Hepatocyte (in vitro differentiated cells): Measurements from ENCODE around the gene TFF2. TPM values are rescaled to one million over a fixed set of nuclear protein-coding genes. Genes with fewer than 3 reads are reported as not detected.

Experiments
- DNase-seq: peaks from one replicate; pipeline ENCODE4 v3.0.0-alpha.2; 2016; ENCODE audit warnings: low spot score
- H2AFZ ChIP-seq: fragments of 200-600 bp; sonication (generic); 2 replicates; pipeline ENCODE4 v1.6.0; 2016; ENCODE audit warnings: antibody characterized with exemption, mild to moderate bottlenecking
- H3K27ac ChIP-seq: fragments of 200-600 bp; sonication (generic); 2 replicates; pipeline ENCODE4 v1.5.1; 2016; ENCODE audit warnings: mild to moderate bottlenecking
- H3K27me3 ChIP-seq: fragments of 200-600 bp; sonication (generic); 2 replicates; pipeline ENCODE4 v1.6.1; 2016
- H3K36me3 ChIP-seq: fragments of 200-600 bp; sonication (generic); replicated peaks from 2 replicates; pipeline ENCODE4 v1.5.1; 2016; ENCODE audit warnings: low read depth; ENCODE audit not compliant: insufficient read depth
- H3K4me1 ChIP-seq: fragments of 200-600 bp; sonication (generic); 2 replicates; pipeline ENCODE4 v1.5.1; 2016; ENCODE audit warnings: mild to moderate bottlenecking, moderate library complexity; ENCODE audit not compliant: insufficient read depth
- H3K4me2 ChIP-seq: fragments of 200-600 bp; sonication (generic); 2 replicates; pipeline ENCODE4 v1.6.0; 2016
- H3K4me3 ChIP-seq: fragments of 200-600 bp; sonication (generic); 2 replicates; pipeline ENCODE4 v1.5.1; 2016; ENCODE audit warnings: mild to moderate bottlenecking
- H3K79me2 ChIP-seq: fragments of 200-600 bp; sonication (generic); 2 replicates; pipeline ENCODE4 v1.6.0; 2017; ENCODE audit warnings: mild to moderate bottlenecking
- H3K9me2 ChIP-seq: fragments of 200-600 bp; sonication (generic); replicated peaks from 2 replicates; pipeline ENCODE4 v1.6.0; 2017; ENCODE audit warnings: mild to moderate bottlenecking; ENCODE audit not compliant: insufficient read depth
- H3K9me3 ChIP-seq: fragments of 200-600 bp; sonication (generic); 2 replicates; pipeline ENCODE4 v1.5.1; 2016; ENCODE audit warnings: low read depth, mild to moderate bottlenecking
- H4K20me1 ChIP-seq: fragments of 200-600 bp; sonication (generic); 2 replicates; pipeline ENCODE4 v1.6.0; 2016; ENCODE audit warnings: mild to moderate bottlenecking; ENCODE audit not compliant: insufficient read depth, poor library complexity, severe bottlenecking
- CTCF ChIP-seq: fragments of 200-600 bp; sonication (generic); IDR thresholded peaks from 2 replicates; pipeline ENCODE4 v1.5.1; 2016; ENCODE audit warnings: antibody characterized with exemption, mild to moderate bottlenecking; ENCODE audit not compliant: poor library complexity
- EZH2 ChIP-seq: fragments of 200-600 bp; sonication (generic); IDR thresholded peaks from 2 replicates; pipeline ENCODE4 v1.6.1; 2016; ENCODE audit warnings: antibody characterized with exemption, mild to moderate bottlenecking, borderline replicate concordance
- EZH2phosphoT487 ChIP-seq: fragments of 200-600 bp; sonication (generic); IDR thresholded peaks from one replicate; pipeline ENCODE4 v1.6.1; 2018; ENCODE audit warnings: antibody characterized with exemption, mild to moderate bottlenecking, low read depth, moderate library complexity; ENCODE audit not compliant: unreplicated experiment, severe bottlenecking
- WGBS: methylation state at CpG from one replicate; pipeline ENCODE4 v1.1.6; 2016; ENCODE audit warnings: low lambda C conversion rate; ENCODE audit errors: missing lambda C conversion rate; 5-methylcytosine and 5-hydroxymethylcytosine counted together
- polyA plus RNA-seq: library from polyadenylated mRNA; unstranded; fragments of >200 nt; fragmentation: Nextera tagmentation; extraction: Ambion mirVana; gene quantifications from 2 replicates; pipeline ENCODE4 v1.2.1, GENCODE V29; 2016
- total RNA-seq: library from RNA; depleted of rRNA; stranded (reverse); fragments of >200 nt; gene quantifications from 2 replicates; pipeline ENCODE4 v1.2.3, GENCODE V29; 2014

The TFF2 gene
- total and polyA plus RNA-seq, 2 experiments from 2014 or later: 23.9 to 28.1 TPM

- Histone ChIP-seq H3K9me2 (no peaks in the 10 kb centered on the region), H2AFZ (no peak overlapping the region), H3K79me2 (no peaks in the 10 kb centered on the region), H3K9me3 (no peaks in the 10 kb centered on the region), H3K36me3 (no peaks in the 10 kb centered on the region), H4K20me1 (no peaks in the 10 kb centered on the region), H3K27ac (no peak overlapping the region), H3K27me3 (no peaks in the 10 kb centered on the region), H3K4me2 (no peak overlapping the region), H3K4me1 (peaks cover 11% of the 10 kb centered on the region), H3K4me3 (no peak overlapping the region)
- no peak for TF ChIP-seq EZH2phosphoT487
- DNase-seq: no peak
- WGBS: 94% methylated on average over 14 of the region's 14 CpGs
Observed at GRCh38 chr21:42397746-42398394, 47.1 kb upstream of the TFF2 start.

- TF ChIP-seq CTCF (no peak), EZH2phosphoT487 (no peak), EZH2 (no peak)
- no peaks in the 10 kb centered on the region for H3K36me3 ChIP-seq
- no peak for DNase-seq
- H3K27me3 ChIP-seq: no peaks in the 10 kb centered on the region
- H3K9me2 ChIP-seq: no peaks in the 10 kb centered on the region
- 88% methylated on average over 19 of the region's 19 CpGs for WGBS
- H3K9me3 ChIP-seq: no peaks in the 10 kb centered on the region
- H3K4me2 ChIP-seq: no peak overlapping the region
- no peaks in the 10 kb centered on the region for H3K79me2 ChIP-seq
- H3K27ac ChIP-seq: no peak overlapping the region
- no peaks in the 10 kb centered on the region for H4K20me1 ChIP-seq
- H3K4me3 ChIP-seq: no peak overlapping the region
- H3K4me1 ChIP-seq: peaks cover 5% of the 10 kb centered on the region
- H2AFZ ChIP-seq: no peak overlapping the region
Observed at GRCh38 chr21:42396799-42397745, 46.3 kb upstream of the TFF2 start.

GRCh38 chr21:42395905-42396651 lies 45.3 kb upstream of the TFF2 start, which contains the start of gene TMPRSS3:
TSS of gene TMPRSS3 (minus strand) at chr21:42396052. CDS start at chr21:42395417, 635 bp downstream.
- DNase-seq: no peak
- Histone ChIP-seq H3K4me2 (no peak within 1 kb of the TSS), H3K9me2 (no peaks in the 10 kb centered on the region), H3K27me3 (no peaks in the 10 kb centered on the region), H3K4me3 (no peak within 1 kb of the TSS), H3K79me2 (no peaks in the 10 kb centered on the region), H3K36me3 (no peaks in the 10 kb centered on the region), H3K9me3 (no peaks in the 10 kb centered on the region), H4K20me1 (no peaks in the 10 kb centered on the region), H2AFZ (no peak within 1 kb of the TSS), H3K27ac (no peak within 1 kb of the TSS), H3K4me1 (no peaks in the 10 kb centered on the region)
- WGBS: 83% methylated on average over 17 of the region's 17 CpGs
- no peak for TF ChIP-seq EZH2phosphoT487
- no peak for TF ChIP-seq CTCF
- no peak for TF ChIP-seq EZH2
